Measurements from ENCODE around the gene PXDN.

The PXDN gene

GRCh38 chr2:1773883-1774282, 29.6 kb upstream of the PXDN start:
- H3K27ac ChIP-seq: no peak overlapping the region
- H3K9ac ChIP-seq: no peak overlapping the region
- no peak overlapping the region for H3K4me3 ChIP-seq (IDR thresholded peaks at IDR 0.05; ENCODE audit: insufficient read depth, low read depth, low read length)
- no peaks in the 10 kb centered on the region for H3K79me2 ChIP-seq (ENCODE audit: insufficient read depth, low read depth)
- no peaks in the 10 kb centered on the region for H3K4me1 ChIP-seq (ENCODE audit: low read depth, poor library complexity, severe bottlenecking)
- no peak overlapping the region for H2AFZ ChIP-seq (ENCODE audit: low read depth)
- H3K36me3 ChIP-seq (ENCODE audit: insufficient read depth): no peaks in the 10 kb centered on the region
- no peak for TF ChIP-seq CTCF (conservative IDR thresholded peaks at IDR 0.05; ENCODE audit: low read depth, low read length)
- no peaks in the 10 kb centered on the region for H3K27me3 ChIP-seq (ENCODE audit: insufficient read depth, low read depth)
- no peak overlapping the region for H3K4me2 ChIP-seq
- H4K20me1 ChIP-seq (ENCODE audit: insufficient read depth): no peaks in the 10 kb centered on the region

GRCh38 chr2:1772471-1773267, 28.4 kb upstream of the PXDN start:
- H3K4me1 ChIP-seq (ENCODE audit: low read depth, poor library complexity, severe bottlenecking): no peaks in the 10 kb centered on the region
- no peaks in the 10 kb centered on the region for H4K20me1 ChIP-seq (ENCODE audit: insufficient read depth)
- H3K27me3 ChIP-seq (ENCODE audit: insufficient read depth, low read depth): no peaks in the 10 kb centered on the region
- no peaks in the 10 kb centered on the region for H3K36me3 ChIP-seq (ENCODE audit: insufficient read depth)
- no peak overlapping the region for H2AFZ ChIP-seq (ENCODE audit: low read depth)
- no peak overlapping the region for H3K9ac ChIP-seq
- no peak overlapping the region for H3K27ac ChIP-seq
- H3K4me2 ChIP-seq: no peak overlapping the region
- H3K4me3 ChIP-seq (IDR thresholded peaks at IDR 0.05; ENCODE audit: insufficient read depth, low read depth, low read length): no peak overlapping the region
- TF ChIP-seq CTCF (conservative IDR thresholded peaks at IDR 0.05; ENCODE audit: low read depth, low read length): no peak
- no peaks in the 10 kb centered on the region for H3K79me2 ChIP-seq (ENCODE audit: insufficient read depth, low read depth)

GRCh38 chr2:1771626-1772280, 27.4 kb upstream of the PXDN start:
- no peaks in the 10 kb centered on the region for H4K20me1 ChIP-seq (ENCODE audit: insufficient read depth)
- H3K9ac ChIP-seq: no peak overlapping the region
- no peak overlapping the region for H3K4me2 ChIP-seq
- H3K79me2 ChIP-seq (ENCODE audit: insufficient read depth, low read depth): no peaks in the 10 kb centered on the region
- no peaks in the 10 kb centered on the region for H3K36me3 ChIP-seq (ENCODE audit: insufficient read depth)
- TF ChIP-seq CTCF (conservative IDR thresholded peaks at IDR 0.05; ENCODE audit: low read depth, low read length): no peak
- H3K27me3 ChIP-seq (ENCODE audit: insufficient read depth, low read depth): no peaks in the 10 kb centered on the region
- H3K27ac ChIP-seq: no peak overlapping the region
- H3K4me1 ChIP-seq (ENCODE audit: low read depth, poor library complexity, severe bottlenecking): no peaks in the 10 kb centered on the region
- no peak overlapping the region for H3K4me3 ChIP-seq (IDR thresholded peaks at IDR 0.05; ENCODE audit: insufficient read depth, low read depth, low read length)
- H2AFZ ChIP-seq (ENCODE audit: low read depth): no peak overlapping the region

- Histone ChIP-seq H3K27ac (no peak overlapping the region), H3K9ac (no peak overlapping the region), H3K4me1 (ENCODE audit: low read depth, poor library complexity, severe bottlenecking) (no peaks in the 10 kb centered on the region), H3K27me3 (ENCODE audit: insufficient read depth, low read depth) (no peaks in the 10 kb centered on the region), H4K20me1 (ENCODE audit: insufficient read depth) (no peaks in the 10 kb centered on the region), H3K79me2 (ENCODE audit: insufficient read depth, low read depth) (no peaks in the 10 kb centered on the region), H3K4me3 (IDR thresholded peaks at IDR 0.05; ENCODE audit: insufficient read depth, low read depth, low read length) (no peak overlapping the region), H2AFZ (ENCODE audit: low read depth) (no peak overlapping the region), H3K36me3 (ENCODE audit: insufficient read depth) (no peaks in the 10 kb centered on the region), H3K4me2 (no peak overlapping the region)
- no peak for TF ChIP-seq CTCF (conservative IDR thresholded peaks at IDR 0.05; ENCODE audit: low read depth, low read length)
These were observed 26.5 kb upstream of the PXDN start for GRCh38 chr2:1770566-1771380.
